HG03520 (cell line): ENCODE measurements around the gene ILF3.
"Not testable (repeated sequence)": the region's sequence is repeated elsewhere in the genome, so short reads cannot be mapped to it uniquely, and the experiment has no call there.

Source experiments
- ATAC-seq: cut with Tn5 transposase; IDR thresholded peaks from one replicate; pipeline ENCODE4 v1.9.1; 2021; ENCODE audit warnings: mild to moderate bottlenecking, moderate library complexity; ENCODE audit not compliant: unreplicated experiment

ILF3 gene

DNA sequence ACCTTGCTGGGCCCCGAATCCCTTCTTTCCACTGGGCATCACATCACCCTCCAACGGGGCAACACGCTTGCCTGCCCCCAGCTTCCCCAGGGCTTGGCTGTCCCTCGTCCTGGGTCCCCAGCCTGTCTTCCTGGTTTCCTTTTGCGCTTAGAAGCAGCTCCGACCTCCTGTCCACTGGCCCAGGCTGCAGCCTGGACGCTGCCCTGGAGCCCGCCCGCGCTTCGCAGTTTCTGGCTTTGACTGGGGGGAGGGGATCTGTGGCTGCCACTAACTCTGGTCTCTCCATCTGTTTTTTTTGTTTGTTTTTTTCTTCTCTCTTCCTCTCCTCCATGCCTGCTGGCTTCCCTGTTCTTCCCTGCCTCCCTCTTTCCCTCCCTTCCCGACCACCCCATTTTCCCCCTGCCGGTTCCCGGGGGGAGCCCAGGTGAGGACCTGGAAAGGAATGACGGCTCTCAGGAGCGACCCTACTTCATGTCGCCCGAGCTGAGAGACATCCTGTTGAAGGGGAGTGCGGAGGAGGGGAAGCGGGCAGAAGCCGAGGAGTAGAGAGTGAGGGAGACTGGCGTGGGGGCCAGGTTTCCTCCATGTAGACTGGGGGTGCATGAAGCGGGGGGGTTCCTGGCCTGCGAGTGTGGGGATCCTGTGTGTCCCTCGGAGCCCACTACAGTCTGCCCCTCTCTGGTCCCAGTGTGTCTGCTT is 11.5 kb upstream of the ILF3 start:
- no peak for ATAC-seq

GRCh38 chr19:10643172-10643967 is 10.8 kb upstream of the ILF3 start:
- ATAC-seq: no peak

- no peak for ATAC-seq
Observed at GRCh38 chr19:10643968-10644259, 10.2 kb upstream of the ILF3 start.

DNA sequence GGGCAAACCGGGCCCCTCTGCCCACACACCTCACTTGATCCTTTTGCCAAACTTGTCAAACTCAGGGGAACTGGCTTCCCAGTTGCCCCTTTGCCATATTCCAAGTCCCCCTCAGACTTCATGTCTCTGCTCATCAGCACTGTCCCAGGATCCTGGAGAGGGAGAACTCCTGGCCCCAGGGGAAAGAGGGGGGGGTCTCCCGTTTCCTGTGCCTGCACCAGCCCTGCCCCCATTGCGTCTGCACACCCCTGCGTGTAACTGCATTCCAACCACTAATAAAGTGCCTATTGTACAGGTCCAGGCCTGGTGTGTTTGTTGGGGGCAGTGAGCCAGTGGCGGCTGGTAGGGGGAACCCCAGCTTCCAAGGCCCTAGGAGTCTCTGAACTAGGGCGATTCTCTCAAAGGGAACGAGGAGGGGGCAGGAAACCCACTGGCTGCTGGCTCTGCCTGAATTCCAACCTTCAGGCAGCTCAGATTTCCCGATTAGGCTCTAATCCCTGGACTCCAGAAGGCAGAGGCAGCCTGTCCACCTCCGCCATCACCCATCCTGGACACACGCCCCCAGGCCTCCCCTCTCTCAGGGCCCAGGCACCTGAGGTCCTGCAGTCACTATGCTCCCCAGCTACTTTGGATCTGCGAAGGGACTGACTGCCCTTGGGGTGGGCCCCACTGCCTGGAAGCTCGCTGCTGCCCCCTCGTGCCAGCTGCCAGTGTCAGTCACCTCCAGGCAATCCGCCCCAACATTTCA is 9.7 kb upstream of the ILF3 start:
- ATAC-seq: no peak

DNA sequence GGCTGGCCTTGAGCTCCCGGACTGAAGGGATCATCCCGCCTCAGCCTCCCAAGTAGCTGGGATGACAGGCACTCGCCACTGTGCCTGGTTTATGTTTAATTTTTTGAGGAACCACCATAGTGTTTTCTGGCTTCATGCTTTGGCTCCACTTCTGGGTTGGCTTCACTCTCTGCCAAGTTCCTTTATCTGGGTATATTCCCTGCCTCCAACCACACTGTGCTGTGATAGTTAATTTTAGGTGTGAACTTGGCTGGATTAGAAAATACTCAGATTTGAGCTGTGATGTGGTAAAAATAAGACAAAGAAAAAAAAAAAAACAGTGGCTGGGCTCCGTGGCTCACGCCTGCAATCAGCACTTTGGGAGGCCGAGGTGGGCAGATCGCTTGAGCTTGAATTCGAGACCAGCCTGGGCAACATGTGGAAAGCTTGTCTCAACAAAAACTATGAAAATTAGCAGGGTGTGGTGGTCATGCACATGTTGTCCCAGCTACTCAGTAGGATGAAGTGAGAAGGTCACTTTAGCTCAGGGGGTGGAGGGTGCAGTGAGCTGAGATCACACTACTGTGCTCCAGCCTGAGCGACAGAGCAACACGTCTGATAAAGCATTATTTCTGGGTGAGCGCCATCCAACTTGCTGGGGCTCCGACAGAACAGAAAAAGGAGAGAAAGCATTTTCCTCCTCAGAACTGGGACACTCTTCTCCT is 7.5 kb upstream of the ILF3 start:
- ATAC-seq: no peak

DNA sequence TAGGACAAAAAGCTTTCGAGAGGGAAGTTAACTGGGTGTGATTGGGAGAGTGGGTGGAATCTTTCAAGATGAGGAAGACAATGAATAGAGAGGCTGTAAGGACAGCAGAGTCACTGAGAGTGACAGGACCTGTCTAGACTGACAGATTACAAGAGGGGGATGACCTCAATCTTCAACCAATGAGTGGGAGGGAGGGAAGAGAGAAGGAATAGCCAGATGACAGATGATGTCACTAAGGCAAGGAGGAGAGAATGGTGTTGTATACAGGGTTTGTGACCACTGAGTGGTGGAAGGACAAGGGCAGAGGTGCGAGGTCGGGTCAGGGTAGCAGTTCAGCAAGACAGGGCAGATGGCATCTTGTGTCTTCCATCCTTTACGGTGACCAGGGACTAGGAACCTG is 5.8 kb upstream of the ILF3 start:
- no peak for ATAC-seq

- no peak for ATAC-seq
Observed at GRCh38 chr19:10651851-10652250, 2.3 kb upstream of the ILF3 start.

- ATAC-seq: no peak
Observed at GRCh38 chr19:10653482-10653731, 739 bp upstream of the ILF3 start.

GRCh38 chr19:10654610-10655456 is 687 bp downstream of the ILF3 start:
- peak; percentile 19 for ATAC-seq

- no peak for ATAC-seq
Observed at GRCh38 chr19:10655457-10656312, 1.5 kb downstream of the ILF3 start.

DNA sequence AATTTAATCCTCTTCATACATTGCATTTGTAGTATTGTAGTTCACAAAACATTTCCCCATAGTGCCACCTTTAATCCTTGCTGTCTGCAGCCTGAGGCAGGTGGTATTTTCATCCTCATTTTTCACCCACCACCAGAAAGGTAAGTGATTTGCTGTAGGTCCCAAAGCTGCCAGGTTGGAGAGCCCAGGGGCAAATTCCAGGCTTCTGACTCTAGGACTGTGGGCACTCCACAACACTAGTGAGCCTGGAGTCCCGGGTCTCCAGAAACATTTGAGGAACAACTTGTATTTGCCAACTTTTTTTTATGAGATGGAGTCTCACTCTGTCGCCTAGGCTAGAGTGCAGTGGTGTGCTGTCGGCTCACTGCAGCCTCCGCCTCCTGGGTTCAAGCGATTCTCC is 6.2 kb downstream of the ILF3 start:
- no peak for ATAC-seq

- ATAC-seq: no peak
Observed at GRCh38 chr19:10661946-10662345, 7.8 kb downstream of the ILF3 start.

GRCh38 chr19:10662384-10663251 is 8.5 kb downstream of the ILF3 start:
- ATAC-seq: no peak

GRCh38 chr19:10663252-10663563 is 9.1 kb downstream of the ILF3 start:
- ATAC-seq: not testable (repeated sequence)

DNA sequence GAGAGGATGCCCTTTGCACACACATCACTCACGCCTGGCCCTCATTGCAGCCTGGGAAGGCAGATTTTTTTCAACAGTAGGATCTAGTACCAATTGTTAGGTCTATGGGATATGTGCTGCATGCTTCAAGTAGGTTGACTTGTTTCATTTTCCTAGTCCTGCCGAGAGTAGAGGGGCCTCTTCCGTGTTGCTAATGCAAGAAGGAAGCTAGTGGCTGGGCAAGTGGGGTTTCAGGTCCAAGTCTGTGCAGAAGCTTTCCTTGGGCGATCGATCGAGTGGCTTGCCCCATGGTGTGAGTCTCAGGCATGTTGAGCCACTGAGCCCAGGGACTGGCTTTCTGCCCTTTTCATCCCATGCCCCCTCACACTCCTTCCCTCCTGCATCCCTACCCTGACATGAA is 13.7 kb downstream of the ILF3 start:
- no peak for ATAC-seq

GRCh38 chr19:10669246-10669645 is 15.1 kb downstream of the ILF3 start:
- no peak for ATAC-seq

DNA sequence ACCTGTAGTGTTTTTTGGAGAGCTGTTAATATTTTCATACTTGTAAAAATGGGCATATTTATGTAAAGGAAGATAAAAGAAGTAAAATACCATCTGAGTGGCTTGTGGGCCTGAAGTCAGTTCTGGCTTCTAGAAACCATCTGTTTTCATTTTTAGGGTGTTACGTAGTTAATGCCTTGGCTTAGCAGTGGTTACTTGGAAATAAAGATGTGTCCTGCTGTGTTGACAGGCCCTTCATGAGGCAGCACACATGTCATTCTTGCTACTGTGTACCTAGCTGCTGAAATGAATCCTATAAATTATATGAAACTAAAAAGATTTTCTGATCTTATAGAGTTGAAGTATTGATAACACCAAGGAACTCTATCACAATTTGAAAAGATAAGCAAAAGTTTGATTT is 16.0 kb downstream of the ILF3 start:
- ATAC-seq: no peak

DNA sequence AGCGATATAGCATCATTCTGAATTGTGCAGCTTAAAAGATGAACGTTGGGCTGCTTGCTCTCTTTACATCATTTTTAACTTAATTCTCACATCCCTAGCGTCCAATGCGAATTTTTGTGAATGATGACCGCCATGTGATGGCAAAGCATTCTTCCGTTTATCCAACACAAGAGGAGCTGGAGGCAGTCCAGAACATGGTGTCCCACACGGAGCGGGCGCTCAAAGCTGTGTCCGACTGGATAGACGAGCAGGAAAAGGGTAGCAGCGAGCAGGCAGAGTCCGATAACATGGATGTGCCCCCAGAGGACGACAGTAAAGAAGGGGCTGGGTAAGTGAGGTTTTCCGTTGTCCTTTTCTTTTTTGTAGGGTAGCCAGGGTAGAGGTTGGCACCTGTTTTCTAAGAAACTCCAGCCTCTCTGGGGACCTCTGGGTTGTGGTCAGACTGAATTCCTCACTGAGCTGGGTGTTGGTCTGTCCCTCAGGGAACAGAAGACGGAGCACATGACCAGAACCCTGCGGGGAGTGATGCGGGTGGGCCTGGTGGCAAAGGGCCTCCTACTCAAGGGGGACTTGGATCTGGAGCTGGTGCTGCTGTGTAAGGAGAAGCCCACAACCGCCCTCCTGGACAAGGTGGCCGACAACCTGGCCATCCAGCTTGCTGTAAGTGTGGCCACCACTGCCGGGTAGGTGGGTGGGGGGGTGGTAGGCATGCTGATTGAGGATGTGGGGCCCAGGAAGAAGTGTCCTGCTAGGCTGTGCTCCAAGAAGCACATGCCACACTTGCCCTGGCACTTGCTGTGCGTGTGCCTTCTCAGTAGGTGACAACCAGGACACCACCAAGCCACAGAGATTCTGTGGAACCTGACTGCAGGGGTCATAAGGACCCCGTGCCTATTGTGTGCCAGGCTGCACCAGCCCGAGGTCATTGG is 17.0 kb downstream of the ILF3 start:
- ATAC-seq: no peak
